Astrocyte (in vitro differentiated cells and primary cell): ENCODE data around the gene NTM. TPM values are rescaled to one million over a fixed set of nuclear protein-coding genes. Genes with fewer than 3 reads are reported as not detected.

Source experiments
- DNase-seq: peaks from one replicate; pipeline ENCODE4 v3.0.0-alpha.2; 2010; ENCODE audit warnings: low read depth
- FAIRE-seq: peaks from 2 replicates; lab custom pipeline; 2011; peaks lifted over from hg19 to GRCh38; lab: Jason Lieb, UNC
- H2AFZ ChIP-seq: 2 replicates; pipeline ENCODE4 v1.6.0; 2012; ENCODE audit warnings: low read depth, low read length, inconsistent platforms
- H3K27ac ChIP-seq: 2 replicates; pipeline ENCODE4 v1.5.1; 2011; ENCODE audit warnings: low read depth, low read length, inconsistent platforms
- H3K27me3 ChIP-seq: 2 replicates; pipeline ENCODE4 v1.6.0; 2011; ENCODE audit warnings: low read length, inconsistent platforms; ENCODE audit not compliant: insufficient read depth
- H3K36me3 ChIP-seq: 2 replicates; pipeline ENCODE4 v1.5.1; 2011; ENCODE audit warnings: low read length, inconsistent platforms; ENCODE audit not compliant: insufficient read depth
- H3K4me1 ChIP-seq: 2 replicates; pipeline ENCODE4 v1.5.1; 2011; ENCODE audit warnings: low read length, inconsistent platforms; ENCODE audit not compliant: insufficient read depth
- H3K4me2 ChIP-seq: 2 replicates; pipeline ENCODE4 v1.6.0; 2012; ENCODE audit warnings: low read length, inconsistent platforms
- H3K4me3 ChIP-seq: 2 replicates; pipeline ENCODE4 v1.5.1; 2011; ENCODE audit warnings: low read depth, mild to moderate bottlenecking, low read length, inconsistent platforms; ENCODE audit not compliant: insufficient read depth
- H3K79me2 ChIP-seq: 2 replicates; pipeline ENCODE4 v1.6.0; 2012; ENCODE audit warnings: mild to moderate bottlenecking, low read length, inconsistent platforms; ENCODE audit not compliant: insufficient read depth
- H3K9ac ChIP-seq: 2 replicates; pipeline ENCODE4 v1.6.0; 2012; ENCODE audit warnings: mild to moderate bottlenecking, low read length, inconsistent platforms
- H3K9me3 ChIP-seq: 2 replicates; pipeline ENCODE4 v1.5.1; 2012; ENCODE audit warnings: low read depth, mild to moderate bottlenecking, low read length, inconsistent platforms; ENCODE audit not compliant: insufficient read depth
- H4K20me1 ChIP-seq: 2 replicates; pipeline ENCODE4 v1.6.0; 2012; ENCODE audit warnings: low read length, inconsistent platforms; ENCODE audit not compliant: insufficient read depth
- H3K27ac Mint-ChIP-seq: one replicate; pipeline ENCODE4 v1.8.0; 2021; ENCODE audit warnings: mild to moderate bottlenecking, mixed read lengths; ENCODE audit not compliant: unreplicated experiment
- H3K27me3 Mint-ChIP-seq: one replicate; pipeline ENCODE4 v1.8.0; 2021; ENCODE audit warnings: low read depth, mixed read lengths; ENCODE audit not compliant: unreplicated experiment
- H3K36me3 Mint-ChIP-seq: one replicate; pipeline ENCODE4 v1.8.0; 2021; ENCODE audit warnings: low read depth, mixed read lengths; ENCODE audit not compliant: unreplicated experiment
- H3K4me1 Mint-ChIP-seq: one replicate; pipeline ENCODE4 v1.8.0; 2021; ENCODE audit warnings: low read depth, mixed read lengths; ENCODE audit not compliant: unreplicated experiment
- H3K4me3 Mint-ChIP-seq: one replicate; pipeline ENCODE4 v1.8.0; 2021; ENCODE audit warnings: mild to moderate bottlenecking, moderate library complexity, mixed read lengths; ENCODE audit not compliant: unreplicated experiment
- H3K9me3 Mint-ChIP-seq: one replicate; pipeline ENCODE4 v1.8.0; 2021; ENCODE audit warnings: mild to moderate bottlenecking, mixed read lengths; ENCODE audit not compliant: unreplicated experiment
- EZH2 ChIP-seq: IDR thresholded peaks from 2 replicates; pipeline ENCODE4 v1.6.1; 2012; ENCODE audit warnings: mild to moderate bottlenecking, low read length, inconsistent platforms; ENCODE audit not compliant: insufficient read depth
- total RNA-seq: library from RNA; stranded (reverse); gene quantifications from 2 replicates; pipeline ENCODE4 v1.2.1, GENCODE V29; 2021
- TF ChIP-seq, protein P1 (sequence below): IDR thresholded peaks from 2 replicates; pipeline ENCODE4 v1.5.1; 2011; ENCODE audit warnings: low read depth, mild to moderate bottlenecking, inconsistent platforms, low read length, moderate library complexity; ENCODE audit not compliant: insufficient read depth

Gene NTM
- total RNA-seq, 1 donor from 2014 or later: 98.2 TPM

DNA sequence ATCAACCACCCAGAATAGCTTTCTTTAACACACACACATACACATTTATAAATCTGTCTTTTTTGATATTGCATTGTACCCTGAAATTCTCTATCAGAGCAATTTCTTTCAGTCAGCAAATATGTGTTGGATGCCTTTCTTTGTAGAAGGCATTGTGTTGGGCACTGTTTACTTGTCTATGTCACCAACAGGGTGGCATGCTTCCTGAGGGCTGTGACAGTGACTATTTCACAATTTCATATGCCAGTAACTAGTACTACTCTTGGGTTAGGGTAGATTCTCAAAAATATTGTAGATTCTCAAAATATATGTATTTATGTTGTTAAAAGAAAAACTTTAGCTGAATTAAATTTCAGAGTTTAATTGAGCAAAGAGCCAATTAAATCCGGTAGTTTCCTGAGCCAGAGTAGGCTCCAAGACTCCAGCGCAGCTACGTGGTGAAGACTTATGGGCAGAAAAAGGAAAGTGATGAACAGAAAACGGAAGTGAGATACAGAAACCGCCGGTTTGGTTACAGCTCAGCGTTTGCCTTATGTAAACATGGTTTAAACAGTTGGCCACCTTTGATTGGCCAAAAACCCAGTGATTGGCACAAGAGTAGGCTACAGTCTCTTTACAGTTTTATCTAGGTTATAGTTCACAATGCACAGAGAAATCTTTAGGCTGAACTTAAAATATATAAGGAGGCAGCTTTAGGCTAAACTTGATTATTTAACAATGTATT is 723.3 kb downstream of the NTM start:
- H2AFZ ChIP-seq: no peak overlapping the region
- no peak overlapping the region for H3K4me2 ChIP-seq
- H3K27me3 Mint-ChIP-seq: no peaks in the 10 kb centered on the region
- no peak overlapping the region for H3K4me3 Mint-ChIP-seq
- no peaks in the 10 kb centered on the region for H4K20me1 ChIP-seq
- no peaks in the 10 kb centered on the region for H3K9me3 ChIP-seq
- H3K4me1 ChIP-seq: peaks cover 3% of the 10 kb centered on the region
- H3K79me2 ChIP-seq: peaks cover 20% of the 10 kb centered on the region
- FAIRE-seq: no peak
- no peak for DNase-seq
- peaks cover 5% of the 10 kb centered on the region for H3K9me3 Mint-ChIP-seq
- H3K36me3 ChIP-seq: no peaks in the 10 kb centered on the region
- TF ChIP-seq EZH2: no peak
- TF ChIP-seq, protein P1, sequence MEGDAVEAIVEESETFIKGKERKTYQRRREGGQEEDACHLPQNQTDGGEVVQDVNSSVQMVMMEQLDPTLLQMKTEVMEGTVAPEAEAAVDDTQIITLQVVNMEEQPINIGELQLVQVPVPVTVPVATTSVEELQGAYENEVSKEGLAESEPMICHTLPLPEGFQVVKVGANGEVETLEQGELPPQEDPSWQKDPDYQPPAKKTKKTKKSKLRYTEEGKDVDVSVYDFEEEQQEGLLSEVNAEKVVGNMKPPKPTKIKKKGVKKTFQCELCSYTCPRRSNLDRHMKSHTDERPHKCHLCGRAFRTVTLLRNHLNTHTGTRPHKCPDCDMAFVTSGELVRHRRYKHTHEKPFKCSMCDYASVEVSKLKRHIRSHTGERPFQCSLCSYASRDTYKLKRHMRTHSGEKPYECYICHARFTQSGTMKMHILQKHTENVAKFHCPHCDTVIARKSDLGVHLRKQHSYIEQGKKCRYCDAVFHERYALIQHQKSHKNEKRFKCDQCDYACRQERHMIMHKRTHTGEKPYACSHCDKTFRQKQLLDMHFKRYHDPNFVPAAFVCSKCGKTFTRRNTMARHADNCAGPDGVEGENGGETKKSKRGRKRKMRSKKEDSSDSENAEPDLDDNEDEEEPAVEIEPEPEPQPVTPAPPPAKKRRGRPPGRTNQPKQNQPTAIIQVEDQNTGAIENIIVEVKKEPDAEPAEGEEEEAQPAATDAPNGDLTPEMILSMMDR: no peak
- H3K36me3 Mint-ChIP-seq: peaks cover 6% of the 10 kb centered on the region
- no peak overlapping the region for H3K4me3 ChIP-seq
- H3K9ac ChIP-seq: no peak overlapping the region
- no peak overlapping the region for H3K27ac Mint-ChIP-seq
- H3K4me1 Mint-ChIP-seq: peaks cover 13% of the 10 kb centered on the region
- H3K27ac ChIP-seq: no peak overlapping the region
- H3K27me3 ChIP-seq: no peaks in the 10 kb centered on the region

DNA sequence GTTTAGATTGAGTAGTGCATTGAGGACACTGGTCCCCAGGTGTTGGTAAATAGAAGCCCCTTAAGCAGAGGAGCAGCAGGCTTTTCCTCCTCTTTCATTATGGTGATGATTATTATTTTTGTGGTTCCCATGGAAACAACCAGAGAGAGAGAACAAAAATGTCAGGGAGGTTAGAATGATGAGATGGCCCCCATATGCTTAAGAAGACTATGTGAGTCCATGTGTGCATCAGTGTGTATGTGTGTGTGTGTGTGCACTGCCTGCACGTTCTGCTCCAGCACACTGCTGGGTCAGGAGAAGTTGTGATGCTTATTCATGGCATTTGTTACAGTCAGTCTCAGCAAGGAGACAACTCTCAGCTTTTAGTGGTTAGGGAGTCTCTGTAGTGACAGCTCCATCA is 724.2 kb downstream of the NTM start:
- Histone ChIP-seq H3K4me3 (no peak overlapping the region), H3K79me2 (peaks cover 20% of the 10 kb centered on the region), H3K27ac (no peak overlapping the region), H3K4me1 (peaks cover 3% of the 10 kb centered on the region), H3K27me3 (no peaks in the 10 kb centered on the region), H2AFZ (no peak overlapping the region), H3K9ac (no peak overlapping the region), H3K4me2 (no peak overlapping the region), H3K9me3 (no peaks in the 10 kb centered on the region), H4K20me1 (no peaks in the 10 kb centered on the region), H3K36me3 (no peaks in the 10 kb centered on the region)
- TF ChIP-seq, protein P1: no peak
- TF ChIP-seq EZH2: no peak
- Mint-ChIP-seq H3K9me3 (peaks cover 2% of the 10 kb centered on the region), H3K27me3 (no peaks in the 10 kb centered on the region), H3K36me3 (peaks cover 6% of the 10 kb centered on the region), H3K4me1 (peaks cover 10% of the 10 kb centered on the region), H3K4me3 (no peak overlapping the region), H3K27ac (no peak overlapping the region)
- no peak for DNase-seq
- FAIRE-seq: no peak
